B cell (primary cell): ENCODE measurements around the gene RSBN1. TPM values are rescaled to one million over a fixed set of nuclear protein-coding genes. Genes with fewer than 3 reads are reported as not detected.
A peak's percentile ranks its signal among the peaks of the same experiment; 100 is the strongest.

ENCODE experiments used
- ATAC-seq: fragments of 200-7000 bp; cut with Tn5 transposase; one replicate; pipeline ENCODE4 v1.10.0; 2021; ENCODE audit warnings: low read depth, mild to moderate bottlenecking, moderate number of reproducible peaks, moderate library complexity
- CTCF ChIA-PET: fragments of 350-600 bp; sonication (Branson Sonifier 250); formaldehyde crosslinking; loops from one replicate; lab custom pipeline; 2021; ENCODE audit warnings: antibody characterized with exemption, inconsistent platforms; lab: Charles Lee
- POLR2A ChIA-PET: fragments of 350-600 bp; sonication (Branson Sonifier 250); formaldehyde crosslinking; loops from one replicate; lab custom pipeline; 2021; ENCODE audit warnings: antibody characterized with exemption; lab: Charles Lee
- DNase-seq: peaks from one replicate; pipeline ENCODE4 v3.0.0; 2013
- H2AFZ ChIP-seq: 2 replicates; pipeline ENCODE4 v1.6.1; 2012; ENCODE audit warnings: mild to moderate bottlenecking, low read depth, low read length; ENCODE audit not compliant: insufficient read depth, poor library complexity, severe bottlenecking
- H3K27ac ChIP-seq, 2 donors: 1 replicate in 1 of 2; 2 replicates in 1 of 2; pipeline ENCODE4 v1.5.1; 2012 to 2013; ENCODE audit warnings: low read length in 2 of 2, mild to moderate bottlenecking in 2 of 2, moderate library complexity in 1 of 2
- H3K27me3 ChIP-seq, 4 experiments: fragments of 200-600 bp in 1 of 4; sonication (generic) in 1 of 4; replicated peaks in 1 of 4; 1 replicate in 2 of 4; 2 replicates in 2 of 4; pipeline versions ENCODE4 v1.6.1 to v1.7.0; 2013 to 2016; ENCODE audit warnings: low read length in 3 of 4, mild to moderate bottlenecking in 2 of 4, mixed read lengths in 1 of 4, moderate library complexity in 1 of 4; ENCODE audit not compliant: insufficient read depth in 4 of 4, control insufficient read depth in 3 of 4; ENCODE audit errors: control extremely low read depth in 1 of 4
- H3K36me3 ChIP-seq, 2 experiments: replicated peaks in 1 of 2; 1 replicate in 1 of 2; 2 replicates in 1 of 2; pipeline versions ENCODE4 v1.6.1 to v1.7.1; 2013; ENCODE audit warnings: low read length in 1 of 2; ENCODE audit not compliant: insufficient read depth in 2 of 2, control insufficient read depth in 1 of 2; ENCODE audit errors: control extremely low read depth in 1 of 2, extremely low read depth in 1 of 2
- H3K4me1 ChIP-seq, 2 donors: fragments of 200-600 bp in 1 of 2; sonication (generic) in 1 of 2; 1 replicate in 1 of 2; 2 replicates in 1 of 2; pipeline versions ENCODE4 v1.5.1 to v1.6.1; 2013 to 2017; ENCODE audit warnings: low read length in 2 of 2; ENCODE audit not compliant: control insufficient read depth in 2 of 2, insufficient read depth in 2 of 2
- H3K4me2 ChIP-seq: replicated peaks from 2 replicates; pipeline ENCODE3; 2012; ENCODE audit warnings: mild to moderate bottlenecking, low read depth, low read length; ENCODE audit not compliant: poor library complexity, severe bottlenecking
- H3K4me3 ChIP-seq, 5 experiments: fragments of 200-600 bp in 1 of 5; sonication (generic) in 1 of 5; 1 replicate in 3 of 5; 2 replicates in 2 of 5; pipeline versions ENCODE4 v1.5.1 to v1.7.0; 2011 to 2016; ENCODE audit warnings: low read length in 4 of 5, mild to moderate bottlenecking in 4 of 5, low read depth in 2 of 5, control low read depth in 1 of 5, moderate library complexity in 1 of 5; ENCODE audit not compliant: insufficient read depth in 1 of 5; ENCODE audit errors: control extremely low read depth in 1 of 5, extremely low read depth in 1 of 5
- H3K79me2 ChIP-seq: fragments of 200-600 bp; sonication (generic); one replicate; pipeline ENCODE4 v1.6.0; 2016; ENCODE audit warnings: low read length; ENCODE audit not compliant: control insufficient read depth, insufficient read depth
- H3K9ac ChIP-seq: fragments of 200-600 bp; sonication (generic); 2 replicates; pipeline ENCODE4 v1.6.1; 2017; ENCODE audit warnings: mild to moderate bottlenecking, low read length, moderate library complexity
- H3K9me3 ChIP-seq, 3 donors: one replicate each; pipeline versions ENCODE4 v1.6.1 to v1.7.1; 2013; ENCODE audit warnings: low read length in 2 of 3; ENCODE audit not compliant: control insufficient read depth in 2 of 3, insufficient read depth in 1 of 3; ENCODE audit errors: control extremely low read depth in 1 of 3
- H4K20me1 ChIP-seq: 2 replicates; pipeline ENCODE4 v1.6.0; 2012; ENCODE audit warnings: mild to moderate bottlenecking, low read length; ENCODE audit not compliant: insufficient read depth, control insufficient read depth, poor library complexity, severe bottlenecking
- H3K27ac Mint-ChIP-seq: one replicate; pipeline ENCODE4 v1.8.0; 2021; ENCODE audit warnings: mixed read lengths
- H3K27me3 Mint-ChIP-seq: one replicate; pipeline ENCODE4 v1.8.0; 2021; ENCODE audit warnings: mixed read lengths
- H3K4me1 Mint-ChIP-seq: one replicate; pipeline ENCODE4 v1.8.0; 2021; ENCODE audit warnings: mixed read lengths
- H3K4me3 Mint-ChIP-seq: one replicate; pipeline ENCODE4 v1.8.0; 2021; ENCODE audit warnings: mixed read lengths
- H3K9me3 Mint-ChIP-seq: one replicate; pipeline ENCODE4 v1.8.0; 2022; ENCODE audit warnings: mixed read lengths; ENCODE audit not compliant: insufficient read depth
- CTCF ChIP-seq: fragments of 200-600 bp; IDR thresholded peaks from one replicate; pipeline ENCODE4 v1.8.0; 2022; ENCODE audit warnings: antibody characterized with exemption, mild to moderate bottlenecking
- EZH2 ChIP-seq: IDR thresholded peaks from 2 replicates; pipeline ENCODE4 v1.6.1; 2012; ENCODE audit warnings: borderline replicate concordance, low read depth, mild to moderate bottlenecking, moderate library complexity, low read length; ENCODE audit not compliant: insufficient read depth, poor library complexity, severe bottlenecking
- WGBS: methylation state at CpG from one replicate; pipeline ENCODE4 v1.1.5; 2013; ENCODE audit warnings: missing lambda C conversion rate; ENCODE audit not compliant: insufficient coverage; 5-methylcytosine and 5-hydroxymethylcytosine counted together
- intact Hi-C: fragments of 100-400 bp; cut with micrococcal nuclease; formaldehyde crosslinking; loops from one replicate; pipeline ENCODE4 v1.10.0; 2022
- polyA minus RNA-seq: library from RNA; depleted of rRNA, polyadenylated mRNA; stranded (reverse); fragments of >200 nt; gene quantifications from 2 replicates; pipeline ENCODE4 v1.2.3, GENCODE V29; 2012
- polyA plus RNA-seq: library from polyadenylated mRNA; depleted of rRNA; stranded (reverse); fragments of >200 nt; gene quantifications from 2 replicates; pipeline ENCODE4 v1.2.3, GENCODE V29; 2012
- total RNA-seq, 2 donors: library from RNA; stranded (reverse); fragments of 120-200 nt in 1 of 2; gene quantifications; 1 replicate in 1 of 2; 2 replicates in 1 of 2; pipeline versions ENCODE4 v1.2.3 to v1.2.4, GENCODE V29; 2013 to 2022

Gene RSBN1
- total RNA-seq (40.2 and 41.5 TPM in 2 replicates), polyA plus RNA-seq (18.8 and 20.6 TPM in 2 replicates), polyA minus RNA-seq (34.0 and 37.0 TPM in 2 replicates)
- 35.0 TPM for total RNA-seq (2013)

GRCh38 chr1:113811888-113812660, at the start of gene RSBN1:
TSS of gene RSBN1 (minus strand) at chr1:113812476. CDS start at chr1:113812412, 64 bp downstream.
- Histone ChIP-seq H3K9me3 (no peaks in the 10 kb centered on the region), H3K4me1 (peaks cover 27 to 28% of the 10 kb centered on the region in 2 donors), H3K4me2 (peak within 1 kb of the TSS; percentile 76), H4K20me1 (peaks cover 20% of the 10 kb centered on the region), H3K4me3 (peak within 1 kb of the TSS; percentile 78 to 91 (median 83)), H3K79me2 (peaks cover 47% of the 10 kb centered on the region), H3K36me3 (peaks cover 0 to 7% of the 10 kb centered on the region in 2 experiments), H3K27me3 (no peaks in the 10 kb centered on the region), H3K27ac (peak within 1 kb of the TSS; percentile 86 to 93), H3K9ac (peak within 1 kb of the TSS; percentile 88), H2AFZ (peak within 1 kb of the TSS; percentile 80)
- DNase-seq (peak; percentile 99), ATAC-seq (peak; percentile 94)
- TF ChIP-seq CTCF (peak; percentile 2), EZH2 (no peak)
- WGBS = under 1% methylated on average over 78 of the region's 82 CpGs
- H3K27me3 Mint-ChIP-seq = no peaks in the 10 kb centered on the region
- ChIA-PET POLR2A (interaction anchor here (0.5 to 1.3 kb wide), 6 partner anchors 24 to 668 kb away, joined by 3 to 8 read pairs (median 4); partner anchors contain the start of genes AP4B1, DCLRE1B, HIPK1 and PHTF1), CTCF (interaction anchor here (1.2 to 1.9 kb wide), 4 partner anchors 22 to 117 kb away, joined by 3 to 7 read pairs (median 6); partner anchors contain the start of genes HIPK1 and PHTF1)
- peak within 1 kb of the TSS; percentile 98 for H3K27ac Mint-ChIP-seq
- peak within 1 kb of the TSS; percentile 98 for H3K4me3 Mint-ChIP-seq
- peaks cover 39% of the 10 kb centered on the region for H3K4me1 Mint-ChIP-seq
- no peaks in the 10 kb centered on the region for H3K9me3 Mint-ChIP-seq
- intact Hi-C loops = loop anchor here (1.0 to 10.0 kb wide), 13 partner anchors 23 to 1097 kb away; partner anchors contain the start of genes BCAS2, CSDE1, DCLRE1B and HIPK1
